Epithelial cell of umbilical artery (primary cell): Measurements from ENCODE around the gene SMC3. TPM values are rescaled to one million over a fixed set of nuclear protein-coding genes. Genes with fewer than 3 reads are reported as not detected.

ENCODE experiments used
- total RNA-seq: library from RNA; depleted of rRNA; stranded (reverse); fragments of >200 nt; gene quantifications from 2 replicates; pipeline ENCODE4 v1.2.3, GENCODE V29; 2014

The SMC3 gene
- 27.9 and 35.1 TPM in 2 replicates for total RNA-seq

DNA sequence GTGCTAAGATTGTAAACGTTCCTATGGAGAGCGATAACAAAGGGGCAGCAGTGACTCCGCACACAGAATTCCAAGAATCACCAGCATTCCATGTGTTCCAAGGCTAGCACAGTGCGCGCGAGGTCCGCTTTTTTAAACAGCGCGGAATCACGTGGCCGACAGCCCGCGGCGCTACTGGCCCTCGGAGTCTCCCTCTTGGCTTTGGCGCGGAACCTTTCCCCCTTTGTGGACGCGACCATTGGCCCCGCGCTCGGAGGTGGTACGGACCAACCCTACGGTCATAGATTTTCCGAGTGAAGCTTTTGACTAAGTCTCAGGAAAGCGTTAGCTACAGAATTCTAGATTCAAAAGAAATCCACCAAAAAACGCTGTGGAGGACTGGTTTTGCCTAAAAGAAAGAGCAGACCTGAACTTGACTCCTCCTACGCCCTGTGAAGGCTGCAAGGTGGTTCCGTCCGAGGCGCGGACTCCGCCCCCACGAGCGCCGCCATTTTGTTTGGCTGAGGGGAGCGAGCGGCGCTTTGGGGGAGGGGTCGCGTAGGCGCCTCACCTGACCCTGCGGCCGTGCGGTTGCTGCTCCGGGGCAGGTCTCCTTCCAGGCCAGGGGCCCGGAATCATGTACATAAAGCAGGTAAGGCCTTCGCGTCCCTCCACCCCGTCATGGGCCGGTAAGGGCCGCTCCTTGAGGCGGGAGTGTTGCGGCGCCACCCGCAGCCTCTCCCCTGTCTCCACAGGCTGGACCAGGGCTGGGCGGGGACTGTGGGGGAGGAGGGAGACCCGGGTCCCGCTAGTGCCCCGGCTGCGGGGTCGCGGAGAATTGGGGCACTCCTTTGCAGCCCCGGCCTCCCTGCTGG, at the start of gene SMC3:
Gene SMC3 (plus strand): TSS at position 495 of the 854 bp plus-strand sequence. CDS start 122 bp downstream, at position 617.

DNA sequence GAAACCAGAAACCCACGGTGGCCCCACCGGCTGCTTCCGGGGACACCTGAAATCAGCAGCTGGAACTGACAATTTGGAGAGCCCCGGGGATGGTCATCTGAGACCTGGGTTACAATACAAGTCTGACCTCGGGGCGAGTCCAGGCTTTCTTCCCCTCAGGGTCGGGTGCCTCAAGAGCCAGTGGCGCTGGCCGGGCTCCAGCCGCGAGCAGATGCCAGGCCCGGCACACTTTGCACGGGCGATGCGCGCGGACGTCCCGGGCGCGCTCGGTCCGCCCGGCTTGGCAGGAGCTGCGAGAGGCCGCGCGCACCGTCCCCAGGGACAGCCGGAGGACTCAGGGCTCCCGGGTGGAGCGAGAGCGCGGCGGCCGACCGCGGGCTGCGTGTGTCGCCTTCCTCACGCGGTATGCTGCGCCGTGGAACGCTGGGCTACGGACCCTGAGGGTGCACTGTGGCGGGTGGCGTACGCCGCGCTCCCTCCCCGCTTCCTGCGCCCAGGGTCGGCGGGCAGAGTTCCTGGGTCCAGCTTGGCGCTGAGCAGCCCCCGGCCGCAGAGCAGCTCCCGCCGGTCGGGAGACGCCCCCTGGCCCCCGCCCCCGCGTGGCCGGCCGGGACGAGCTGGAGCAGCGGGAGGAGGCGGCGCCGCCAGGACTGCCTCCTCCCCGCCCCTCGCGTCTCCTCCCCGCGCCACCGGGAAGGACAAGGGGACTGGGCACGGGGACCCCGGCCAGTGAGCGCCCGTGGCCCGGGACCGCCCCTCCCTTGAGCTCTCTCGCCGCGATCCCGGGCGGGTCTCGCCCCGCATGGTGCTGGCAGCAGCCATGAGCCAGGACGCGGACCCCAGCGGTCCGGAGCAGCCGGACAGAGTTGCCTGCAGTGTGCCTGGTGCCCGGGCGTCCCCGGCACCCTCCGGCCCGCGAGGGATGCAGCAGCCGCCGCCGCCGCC, 76.4 kb downstream of the SMC3 start, which contains the start of gene RBM20:
Gene RBM20 (plus strand): TSS at position 684 of the 945 bp plus-strand sequence. CDS start 119 bp downstream, at position 803.

Other genes with a start within 250 kb of the SMC3 start
- gene DUSP5, start 69.8 kb upstream of the SMC3 start, total RNA-seq, result 20.4 and 22.1 TPM in 2 replicates
- under 0.01 TPM in 1 of 2 replicates, not detected in the other for gene RBM20, start 76.6 kb downstream of the SMC3 start, total RNA-seq